Endothelial cell of umbilical vein (primary cell): ENCODE measurements around the gene RGS21. TPM values are rescaled to one million over a fixed set of nuclear protein-coding genes. Genes with fewer than 3 reads are reported as not detected.

Experiments
- BruUV-seq: library from RNA; stranded (reverse); fragments of 400-500 nt; replicated peaks from 2 replicates; lab custom pipeline; 2021; lab: Mats Ljungman, UMichigan
- CTCF ChIA-PET: fragments of 300-600, 350-600 bp; sonication (Branson Sonifier 250); formaldehyde crosslinking; loops from one replicate; lab custom pipeline; 2021; ENCODE audit warnings: antibody characterized with exemption, inconsistent platforms; lab: Charles Lee
- POLR2A ChIA-PET: fragments of 300-600, 350-600 bp; sonication (Branson Sonifier 250); formaldehyde crosslinking; loops from one replicate; lab custom pipeline; 2021; ENCODE audit warnings: antibody characterized with exemption, inconsistent platforms; lab: Charles Lee
- DNase-seq: peaks from one replicate; pipeline ENCODE4 v3.0.0-alpha.2; 2011; ENCODE audit warnings: low read depth, low spot score
- FAIRE-seq: peaks from 2 replicates; lab custom pipeline; 2011; peaks lifted over from hg19 to GRCh38; lab: Jason Lieb, UNC
- H2AFZ ChIP-seq: 2 replicates; pipeline ENCODE4 v1.6.0; 2012; ENCODE audit warnings: low read depth, low read length, control low read depth, inconsistent platforms
- H3K27ac ChIP-seq: 2 replicates; pipeline ENCODE4 v1.5.1; 2011; ENCODE audit warnings: low read depth, mild to moderate bottlenecking, control low read depth, low read length, moderate library complexity; ENCODE audit not compliant: insufficient read depth
- H3K27me3 ChIP-seq, 2 experiments: 2 replicates each; pipeline versions ENCODE4 v1.6.0 to v1.6.1; 2011; ENCODE audit warnings: low read length in 2 of 2, mixed read lengths in 1 of 2; ENCODE audit not compliant: control insufficient read depth in 2 of 2, insufficient read depth in 2 of 2
- H3K36me3 ChIP-seq, 2 experiments: 2 replicates in 1 of 2; 3 replicates in 1 of 2; pipeline ENCODE4 v1.5.1; 2011; ENCODE audit warnings: low read length in 2 of 2, mild to moderate bottlenecking in 1 of 2, moderate library complexity in 1 of 2; ENCODE audit not compliant: control insufficient read depth in 2 of 2, insufficient read depth in 2 of 2; ENCODE audit errors: extremely low read depth in 1 of 2
- H3K4me1 ChIP-seq: 3 replicates; pipeline ENCODE4 v1.5.1; 2011; ENCODE audit warnings: mild to moderate bottlenecking, low read length; ENCODE audit not compliant: control insufficient read depth, insufficient read depth; ENCODE audit errors: extremely low read depth
- H3K4me2 ChIP-seq: 2 replicates; pipeline ENCODE4 v1.6.1; 2011; ENCODE audit warnings: low read length, control low read depth, mixed read lengths; ENCODE audit not compliant: insufficient read depth
- H3K4me3 ChIP-seq, 3 experiments: fragments of 200-600 bp in 1 of 3; sonication (generic), shearing (Covaris generic) in 1 of 3; replicated peaks in 1 of 3; 2 replicates each; pipeline ENCODE4 v1.5.1; 2011 to 2016; ENCODE audit warnings: control low read depth in 3 of 3, low read length in 3 of 3, mild to moderate bottlenecking in 2 of 3, inconsistent platforms in 1 of 3, low read depth in 1 of 3, moderate library complexity in 1 of 3; ENCODE audit not compliant: insufficient read depth in 1 of 3
- H3K79me2 ChIP-seq: 2 replicates; pipeline ENCODE4 v1.6.0; 2012; ENCODE audit warnings: low read length, inconsistent platforms; ENCODE audit not compliant: control insufficient read depth, insufficient read depth
- H3K9ac ChIP-seq: replicated peaks from 2 replicates; pipeline ENCODE3; 2011; ENCODE audit warnings: low read length, control low read depth; ENCODE audit not compliant: insufficient read depth; ENCODE audit errors: extremely low read depth
- H3K9me1 ChIP-seq: replicated peaks from 3 replicates; pipeline ENCODE4 v1.6.0; 2011; ENCODE audit warnings: mild to moderate bottlenecking, low read length; ENCODE audit not compliant: control insufficient read depth, insufficient read depth; ENCODE audit errors: extremely low read depth
- H3K9me3 ChIP-seq: replicated peaks from 2 replicates; pipeline ENCODE4 v1.5.1; 2012; ENCODE audit warnings: low read length, inconsistent platforms; ENCODE audit not compliant: control insufficient read depth, insufficient read depth
- H4K20me1 ChIP-seq: replicated peaks from 2 replicates; pipeline ENCODE3; 2011; ENCODE audit warnings: mild to moderate bottlenecking, low read length; ENCODE audit not compliant: control insufficient read depth, insufficient read depth; ENCODE audit errors: extremely low read depth
- EZH2 ChIP-seq: IDR thresholded peaks from 2 replicates; pipeline ENCODE4 v1.6.1; 2012; ENCODE audit warnings: borderline replicate concordance, low read depth, mild to moderate bottlenecking, moderate library complexity, low read length, inconsistent platforms; ENCODE audit not compliant: severe bottlenecking
- FOS ChIP-seq: IDR thresholded peaks from 2 replicates; pipeline ENCODE4 v1.6.1; 2011; ENCODE audit warnings: mild to moderate bottlenecking, low read length, moderate library complexity, borderline replicate concordance; ENCODE audit not compliant: insufficient read depth
- GATA2 ChIP-seq: IDR thresholded peaks from 2 replicates; pipeline ENCODE4 v1.7.0; 2011; ENCODE audit warnings: low read depth, mild to moderate bottlenecking, moderate library complexity, mixed read lengths, low read length; ENCODE audit not compliant: insufficient read length, insufficient read depth
- JUN ChIP-seq: IDR thresholded peaks from 2 replicates; pipeline ENCODE4 v1.6.1; 2011; ENCODE audit warnings: borderline replicate concordance, low read depth; ENCODE audit not compliant: insufficient read length, insufficient read depth
- MYC ChIP-seq: IDR thresholded peaks from one replicate; pipeline ENCODE4 v1.6.1; 2011; ENCODE audit warnings: mild to moderate bottlenecking, low read depth, low read length
- POLR2A ChIP-seq: IDR thresholded peaks from 2 replicates; pipeline ENCODE4 v1.6.1; 2012; ENCODE audit warnings: low read depth, mild to moderate bottlenecking, control low read depth, low read length
- POLR2AphosphoS5 ChIP-seq: IDR thresholded peaks from 2 replicates; pipeline ENCODE4 v1.6.1; 2012; ENCODE audit warnings: low read depth, mild to moderate bottlenecking, control low read depth, low read length, moderate library complexity; ENCODE audit not compliant: insufficient read depth
- dilution Hi-C: fragments of 300-500 bp; cut with MboI; formaldehyde crosslinking; loops from one replicate; pipeline ENCODE4 v1.15.0; 2019; ENCODE audit warnings: low sequenced_read_pairs; ENCODE audit not compliant: extremely low pct_ligation_motif_present
- intact Hi-C: fragments of 100-400 bp; cut with micrococcal nuclease; formaldehyde crosslinking; loops from one replicate; pipeline ENCODE4 v1.10.0; 2022
- polyA plus RNA-seq, 4 experiments: library from polyadenylated mRNA; depleted of rRNA in 3 of 4; stranded (reverse) in 3 of 4; unstranded in 1 of 4; fragments of >200 nt; gene quantifications; 2 replicates each; pipeline versions ENCODE4 v1.2.1 to v1.2.3, GENCODE V29; 2011 to 2012; ENCODE audit warnings: missing spikeins in 1 of 4
- total RNA-seq: library from RNA; stranded (reverse); gene quantifications from 2 replicates; pipeline ENCODE4 v1.2.3, GENCODE V29; 2021
- TF ChIP-seq, protein P1 (sequence below), 2 donors: IDR thresholded peaks; 1 replicate in 1 of 2; 2 replicates in 1 of 2; pipeline ENCODE4 v1.5.1; 2011; ENCODE audit warnings: low read length in 2 of 2, mild to moderate bottlenecking in 2 of 2, moderate library complexity in 2 of 2, control low read depth in 1 of 2, inconsistent platforms in 1 of 2, low read depth in 1 of 2; ENCODE audit not compliant: insufficient read depth in 1 of 2; ENCODE audit errors: extremely low read depth in 1 of 2
- TF ChIP-seq, protein P2 (sequence below): IDR thresholded peaks from 2 replicates; pipeline ENCODE4 v1.6.1; 2011; ENCODE audit not compliant: insufficient read depth, insufficient read length

Gene RGS21
- total and polyA plus RNA-seq, 2 donors (not counting 3 experiments of a cell fraction or from before 2014, with no cell fraction given): not detected

DNA sequence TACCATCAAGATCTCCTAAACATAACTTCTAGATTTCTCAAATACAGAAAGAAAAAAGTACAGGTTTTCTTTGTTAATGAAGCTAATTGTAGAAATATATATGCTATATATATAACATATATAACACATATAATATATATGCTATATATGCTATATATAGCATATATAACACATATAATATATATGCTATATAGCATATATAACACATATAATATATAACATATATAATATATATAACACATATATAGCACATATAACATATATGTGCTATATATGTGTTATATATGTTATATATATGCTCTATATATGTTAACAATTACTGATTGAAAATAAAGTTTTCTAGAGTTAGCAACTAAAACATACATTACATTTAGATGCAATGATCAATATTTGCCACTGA is 34.8 kb downstream of the RGS21 start:
- H3K4me2 ChIP-seq: no peak overlapping the region
- ChIA-PET POLR2A (interaction anchor here (0.6 kb wide), 1 partner anchor 14 kb away, joined by 4 read pairs; no protein-coding TSS in a partner anchor), CTCF (no interaction called here)
- H3K4me1 ChIP-seq: peaks cover 4% of the 10 kb centered on the region
- H3K27ac ChIP-seq: no peak overlapping the region
- H3K4me3 ChIP-seq: no peak overlapping the region
- H3K27me3 ChIP-seq: no peaks in the 10 kb centered on the region
- DNase-seq (no peak), FAIRE-seq (no peak)
- no peaks in the 10 kb centered on the region for H3K79me2 ChIP-seq
- dilution Hi-C loops (no loop called here), intact Hi-C loops (no loop called here)
- no peak for TF ChIP-seq POLR2AphosphoS5
- TF ChIP-seq MYC: no peak
- TF ChIP-seq, protein P1, sequence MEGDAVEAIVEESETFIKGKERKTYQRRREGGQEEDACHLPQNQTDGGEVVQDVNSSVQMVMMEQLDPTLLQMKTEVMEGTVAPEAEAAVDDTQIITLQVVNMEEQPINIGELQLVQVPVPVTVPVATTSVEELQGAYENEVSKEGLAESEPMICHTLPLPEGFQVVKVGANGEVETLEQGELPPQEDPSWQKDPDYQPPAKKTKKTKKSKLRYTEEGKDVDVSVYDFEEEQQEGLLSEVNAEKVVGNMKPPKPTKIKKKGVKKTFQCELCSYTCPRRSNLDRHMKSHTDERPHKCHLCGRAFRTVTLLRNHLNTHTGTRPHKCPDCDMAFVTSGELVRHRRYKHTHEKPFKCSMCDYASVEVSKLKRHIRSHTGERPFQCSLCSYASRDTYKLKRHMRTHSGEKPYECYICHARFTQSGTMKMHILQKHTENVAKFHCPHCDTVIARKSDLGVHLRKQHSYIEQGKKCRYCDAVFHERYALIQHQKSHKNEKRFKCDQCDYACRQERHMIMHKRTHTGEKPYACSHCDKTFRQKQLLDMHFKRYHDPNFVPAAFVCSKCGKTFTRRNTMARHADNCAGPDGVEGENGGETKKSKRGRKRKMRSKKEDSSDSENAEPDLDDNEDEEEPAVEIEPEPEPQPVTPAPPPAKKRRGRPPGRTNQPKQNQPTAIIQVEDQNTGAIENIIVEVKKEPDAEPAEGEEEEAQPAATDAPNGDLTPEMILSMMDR (IDR thresholded peaks at IDR 0.05; ENCODE audit: extremely low read depth in 1 of 2, insufficient read depth in 1 of 2, low read depth in 1 of 2, low read length in 2 of 2): no peak
- no peak for TF ChIP-seq JUN
- TF ChIP-seq POLR2A: no peak
- TF ChIP-seq, protein P2, sequence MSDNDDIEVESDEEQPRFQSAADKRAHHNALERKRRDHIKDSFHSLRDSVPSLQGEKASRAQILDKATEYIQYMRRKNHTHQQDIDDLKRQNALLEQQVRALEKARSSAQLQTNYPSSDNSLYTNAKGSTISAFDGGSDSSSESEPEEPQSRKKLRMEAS: no peak
- TF ChIP-seq FOS: no peak
- TF ChIP-seq GATA2: no peak
- no peak for TF ChIP-seq EZH2
- no TSS peak for BruUV-seq
- no peak overlapping the region for H2AFZ ChIP-seq
- H3K9me3 ChIP-seq: no peaks in the 10 kb centered on the region
- no peaks in the 10 kb centered on the region for H4K20me1 ChIP-seq
- H3K36me3 ChIP-seq: no peaks in the 10 kb centered on the region
- H3K9me1 ChIP-seq: no peaks in the 10 kb centered on the region
- no peak overlapping the region for H3K9ac ChIP-seq
